ENCODE measurements around the gene RASIP1. TPM values are rescaled to one million over a fixed set of nuclear protein-coding genes. Genes with fewer than 3 reads are reported as not detected.

The RASIP1 gene
- total RNA-seq, 1 donor: 2.6 TPM

GRCh38 chr19:48760504-48761205, 20.2 kb upstream of the RASIP1 start:
- no peak for TF ChIP-seq CTCF (IDR thresholded peaks at IDR 0.05; ENCODE audit: insufficient read depth, low read depth, low read length)
- DNase-seq (ENCODE audit: low read depth): no peak
- no peak overlapping the region for H3K4me3 ChIP-seq (ENCODE audit: low read depth, low read length)

- DNase-seq (ENCODE audit: low read depth): no peak
- H3K4me3 ChIP-seq (ENCODE audit: low read depth, low read length): no peak overlapping the region
- no peak for TF ChIP-seq CTCF (IDR thresholded peaks at IDR 0.05; ENCODE audit: insufficient read depth, low read depth, low read length)
These were observed 17.3 kb upstream of the RASIP1 start for GRCh38 chr19:48757741-48758144.

- no peak for TF ChIP-seq CTCF (IDR thresholded peaks at IDR 0.05; ENCODE audit: insufficient read depth, low read depth, low read length)
- no peak for DNase-seq (ENCODE audit: low read depth)
- H3K4me3 ChIP-seq (ENCODE audit: low read depth, low read length): no peak overlapping the region
These were observed 16.8 kb upstream of the RASIP1 start for GRCh38 chr19:48757089-48757675.

GRCh38 chr19:48756686-48757085, 16.3 kb upstream of the RASIP1 start:
- DNase-seq (ENCODE audit: low read depth): no peak
- no peak overlapping the region for H3K4me3 ChIP-seq (ENCODE audit: low read depth, low read length)
- TF ChIP-seq CTCF (IDR thresholded peaks at IDR 0.05; ENCODE audit: insufficient read depth, low read depth, low read length): no peak

GRCh38 chr19:48756212-48756611, 15.8 kb upstream of the RASIP1 start:
- no peak for DNase-seq (ENCODE audit: low read depth)
- no peak for TF ChIP-seq CTCF (IDR thresholded peaks at IDR 0.05; ENCODE audit: insufficient read depth, low read depth, low read length)
- H3K4me3 ChIP-seq (ENCODE audit: low read depth, low read length): no peak overlapping the region

GRCh38 chr19:48755787-48756186, 15.4 kb upstream of the RASIP1 start:
- no peak overlapping the region for H3K4me3 ChIP-seq (ENCODE audit: low read depth, low read length)
- no peak for TF ChIP-seq CTCF (IDR thresholded peaks at IDR 0.05; ENCODE audit: insufficient read depth, low read depth, low read length)
- no peak for DNase-seq (ENCODE audit: low read depth)
